A549 (cell line): ENCODE data around the gene FBXO47.

Experiments used
- CEBPB ChIP-seq, 2 experiments: fragments of >200 bp in 1 of 2; sonication (Bioruptor Twin) in 1 of 2; formaldehyde crosslinking in 1 of 2; IDR thresholded peaks; 2 replicates each; pipeline ENCODE4 v1.6.1; 2012 to 2016
- CHD2 ChIP-seq: fragments of 150-350 bp; IDR thresholded peaks from 2 replicates; pipeline ENCODE4 v1.6.1; 2014; ENCODE audit warnings: low read length; ENCODE audit not compliant: partially characterized antibody
- E2F6 ChIP-seq: IDR thresholded peaks from 2 replicates; pipeline ENCODE4 v1.6.1; 2012; ENCODE audit warnings: low read depth, borderline replicate concordance
- ESRRA ChIP-seq: fragments of 150-350 bp; IDR thresholded peaks from 2 replicates; pipeline ENCODE4 v1.6.1; 2014; ENCODE audit warnings: mild to moderate bottlenecking, low read length, borderline replicate concordance
- FOSB ChIP-seq: fragments of 250-450 bp; sonication (Bioruptor Pico); IDR thresholded peaks from 2 replicates; pipeline ENCODE4 v1.5.0; 2020; ENCODE audit warnings: mild to moderate bottlenecking, moderate library complexity
- GATA3 ChIP-seq: IDR thresholded peaks from 2 replicates; pipeline ENCODE4 v1.6.1; 2012; ENCODE audit warnings: borderline replicate concordance
- HMGXB4 ChIP-seq: fragments of 250-450 bp; sonication (Bioruptor Pico); IDR thresholded peaks from 2 replicates; pipeline ENCODE4 v1.5.0; 2021; ENCODE audit warnings: mild to moderate bottlenecking, moderate library complexity, borderline replicate concordance
- MAX ChIP-seq: IDR thresholded peaks from 2 replicates; pipeline ENCODE4 v1.6.1; 2012
- MAZ ChIP-seq: fragments of 150-350 bp; IDR thresholded peaks from 2 replicates; pipeline ENCODE4 v1.6.1; 2014; ENCODE audit warnings: antibody characterized with exemption, low read depth, low read length, borderline replicate concordance
- NR3C1 ChIP-seq: fragments of >200 bp; sonication (Bioruptor Twin); formaldehyde crosslinking; IDR thresholded peaks from 3 replicates; pipeline ENCODE4 v1.6.1; 2017
- POLR2A ChIP-seq: IDR thresholded peaks from 2 replicates; pipeline ENCODE4 v1.6.1; 2012; ENCODE audit warnings: mild to moderate bottlenecking, low read length
- REST ChIP-seq: fragments of 200-600 bp; sonication (generic); IDR thresholded peaks from 2 replicates; pipeline ENCODE4 v1.6.1; 2016; ENCODE audit warnings: antibody characterized with exemption, mild to moderate bottlenecking, moderate library complexity
- ZSCAN20 ChIP-seq: fragments of 250-450 bp; sonication (Bioruptor Pico); IDR thresholded peaks from 2 replicates; pipeline ENCODE4 v1.8.0; 2022; ENCODE audit warnings: mild to moderate bottlenecking, moderate library complexity
- TF ChIP-seq, protein P1 (sequence below): fragments of >200 bp; sonication (Bioruptor Twin); formaldehyde crosslinking; IDR thresholded peaks from 3 replicates; pipeline ENCODE4 v1.5.1; 2016

DNA sequence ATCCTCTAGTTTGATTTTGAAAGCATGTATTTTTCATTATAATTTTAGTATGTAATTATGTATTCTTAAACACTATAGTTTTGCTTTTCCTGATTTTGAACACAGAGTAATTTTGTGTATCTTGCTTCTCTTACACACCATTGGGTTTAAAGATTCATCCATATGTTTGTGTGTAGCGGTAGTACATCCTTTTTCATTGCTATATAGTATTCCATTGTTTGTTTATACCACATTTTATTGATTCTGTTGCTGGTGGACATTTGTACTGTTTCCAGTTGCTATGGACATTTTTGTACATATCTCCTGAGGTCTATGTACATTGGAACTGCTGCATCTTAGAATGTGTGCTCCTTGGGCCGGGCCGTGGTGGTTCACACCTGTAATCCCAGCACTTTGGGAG is 62.3 kb downstream of the FBXO47 start:
- no peak for TF ChIP-seq ZSCAN20 (CRISPR knock-in tag)
- TF ChIP-seq, protein P1, sequence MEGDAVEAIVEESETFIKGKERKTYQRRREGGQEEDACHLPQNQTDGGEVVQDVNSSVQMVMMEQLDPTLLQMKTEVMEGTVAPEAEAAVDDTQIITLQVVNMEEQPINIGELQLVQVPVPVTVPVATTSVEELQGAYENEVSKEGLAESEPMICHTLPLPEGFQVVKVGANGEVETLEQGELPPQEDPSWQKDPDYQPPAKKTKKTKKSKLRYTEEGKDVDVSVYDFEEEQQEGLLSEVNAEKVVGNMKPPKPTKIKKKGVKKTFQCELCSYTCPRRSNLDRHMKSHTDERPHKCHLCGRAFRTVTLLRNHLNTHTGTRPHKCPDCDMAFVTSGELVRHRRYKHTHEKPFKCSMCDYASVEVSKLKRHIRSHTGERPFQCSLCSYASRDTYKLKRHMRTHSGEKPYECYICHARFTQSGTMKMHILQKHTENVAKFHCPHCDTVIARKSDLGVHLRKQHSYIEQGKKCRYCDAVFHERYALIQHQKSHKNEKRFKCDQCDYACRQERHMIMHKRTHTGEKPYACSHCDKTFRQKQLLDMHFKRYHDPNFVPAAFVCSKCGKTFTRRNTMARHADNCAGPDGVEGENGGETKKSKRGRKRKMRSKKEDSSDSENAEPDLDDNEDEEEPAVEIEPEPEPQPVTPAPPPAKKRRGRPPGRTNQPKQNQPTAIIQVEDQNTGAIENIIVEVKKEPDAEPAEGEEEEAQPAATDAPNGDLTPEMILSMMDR, result no peak
- no peak for TF ChIP-seq ESRRA
- TF ChIP-seq MAZ, result no peak
- no peak for TF ChIP-seq MAX
- TF ChIP-seq CEBPB (IDR thresholded peaks at IDR 0.05), result no peak
- no peak for TF ChIP-seq POLR2A
- no peak for TF ChIP-seq NR3C1
- no peak for TF ChIP-seq CHD2
- TF ChIP-seq FOSB (CRISPR knock-in tag), result no peak
- no peak for TF ChIP-seq REST
- TF ChIP-seq GATA3, result no peak
- TF ChIP-seq HMGXB4 (CRISPR knock-in tag), result no peak
- TF ChIP-seq E2F6, result no peak
